ENCODE measurements around the gene PGAP3.

The PGAP3 gene

DNA sequence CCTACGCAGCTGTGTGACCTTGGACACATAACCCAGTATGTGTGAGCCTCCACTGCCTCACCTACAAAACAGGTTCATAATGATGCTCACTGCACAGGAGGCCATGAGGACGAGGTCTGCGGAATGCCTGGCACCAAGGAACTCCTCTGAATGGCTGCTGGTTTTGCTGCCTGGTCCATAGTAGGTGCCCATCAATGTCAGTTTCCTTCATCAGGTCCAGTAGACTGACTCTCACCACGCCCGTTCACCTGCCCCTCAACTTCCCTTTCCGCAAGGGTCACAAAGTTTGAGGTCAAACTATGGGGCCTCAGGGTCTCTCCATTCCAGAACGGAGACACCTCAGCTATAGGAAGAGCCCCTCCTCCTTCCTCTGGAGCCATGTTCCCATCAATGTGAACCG is 10.8 kb downstream of the PGAP3 start:
- no peak overlapping the region for H3K4me2 ChIP-seq (ENCODE audit: low read length)
- no peak overlapping the region for H3K9ac ChIP-seq (ENCODE audit: low read length)
- no peaks in the 10 kb centered on the region for H3K9me3 ChIP-seq (ENCODE audit: low read length)
- H3K27me3 ChIP-seq (ENCODE audit: insufficient read depth, low read length), result no peaks in the 10 kb centered on the region; the same call in 1 of the 2 replicates
- H3K27ac ChIP-seq (ENCODE audit: low read depth, low read length, poor library complexity, severe bottlenecking), result no peak overlapping the region
- H3K4me3 ChIP-seq (ENCODE audit: low read depth, low read length, poor library complexity, severe bottlenecking), result no peak overlapping the region
- H2AFZ ChIP-seq (ENCODE audit: low read length), result no peak overlapping the region
- no peaks in the 10 kb centered on the region for H3K9me2 ChIP-seq (ENCODE audit: low read depth, low read length)
- no peaks in the 10 kb centered on the region for H3F3A ChIP-seq (ENCODE audit: insufficient read depth, low read length)
- H3K36me3 ChIP-seq (ENCODE audit: insufficient read depth, low read length), result no peaks in the 10 kb centered on the region
- no peaks in the 10 kb centered on the region for H3K79me2 ChIP-seq (ENCODE audit: insufficient read depth, low read length)
- peaks cover 11% of the 10 kb centered on the region for H3K4me1 ChIP-seq (ENCODE audit: insufficient read depth, low read length, severe bottlenecking)
- H4K20me1 ChIP-seq (ENCODE audit: insufficient read depth, low read length), result no peaks in the 10 kb centered on the region
- TF ChIP-seq CTCF (IDR thresholded peaks at IDR 0.05; ENCODE audit: low read length), result no peak
- TF ChIP-seq EZH2 (IDR thresholded peaks at IDR 0.05; ENCODE audit: borderline replicate concordance, low read length), result no peak

GRCh38 chr17:39676198-39676819 is 11.5 kb downstream of the PGAP3 start:
- peaks cover 15% of the 10 kb centered on the region for H3K4me1 ChIP-seq (ENCODE audit: insufficient read depth, low read length, severe bottlenecking)

DNA sequence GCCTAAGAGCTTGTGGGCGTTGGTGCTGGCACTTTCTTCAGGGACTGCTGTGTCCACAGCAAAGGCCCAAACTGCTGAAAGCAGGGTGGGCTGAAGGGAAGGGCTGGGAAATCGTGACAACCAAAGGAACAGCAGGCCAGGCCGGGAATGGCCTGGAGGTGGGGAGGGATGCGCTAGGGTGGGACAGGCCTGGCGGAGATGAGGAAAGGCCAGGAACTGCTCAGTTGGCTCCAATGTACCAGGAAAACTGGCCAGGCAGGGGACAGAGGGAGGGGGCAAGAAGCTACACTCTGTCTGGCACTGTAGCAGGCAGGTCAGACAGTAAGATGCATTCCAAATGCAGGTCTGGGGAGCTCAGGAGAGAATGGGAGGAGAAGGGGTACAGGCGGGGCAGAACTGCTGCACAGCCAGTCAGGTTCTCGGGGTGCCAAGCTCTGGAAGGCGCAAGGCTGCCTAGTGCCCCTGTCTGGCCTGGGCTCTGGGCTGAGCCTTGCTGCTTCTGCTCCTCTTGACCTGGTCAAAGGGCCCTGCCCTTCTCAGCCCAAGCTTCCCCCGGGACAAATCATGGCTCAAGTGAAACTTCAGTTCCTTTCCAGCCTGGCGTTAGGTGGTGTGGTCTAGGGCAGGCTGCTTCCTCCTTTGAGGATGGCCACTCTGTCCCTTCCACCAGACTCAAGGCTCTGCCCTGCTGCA is 12.3 kb downstream of the PGAP3 start:
- H3K27ac ChIP-seq (ENCODE audit: low read depth, low read length, poor library complexity, severe bottlenecking), result no peak overlapping the region
- peaks cover 15% of the 10 kb centered on the region for H3K4me1 ChIP-seq (ENCODE audit: insufficient read depth, low read length, severe bottlenecking)
- no peak overlapping the region for H3K4me2 ChIP-seq (ENCODE audit: low read length)
- no peaks in the 10 kb centered on the region for H3F3A ChIP-seq (ENCODE audit: insufficient read depth, low read length)
- no peak overlapping the region for H3K9ac ChIP-seq (ENCODE audit: low read length)
- H3K4me3 ChIP-seq (ENCODE audit: low read depth, low read length, poor library complexity, severe bottlenecking), result no peak overlapping the region
- no peaks in the 10 kb centered on the region for H4K20me1 ChIP-seq (ENCODE audit: insufficient read depth, low read length)
- H3K9me3 ChIP-seq (ENCODE audit: low read length), result no peaks in the 10 kb centered on the region
- H3K36me3 ChIP-seq (ENCODE audit: insufficient read depth, low read length), result no peaks in the 10 kb centered on the region
- no peaks in the 10 kb centered on the region; the same call in 1 of the 2 replicates for H3K27me3 ChIP-seq (ENCODE audit: insufficient read depth, low read length)
- TF ChIP-seq EZH2 (IDR thresholded peaks at IDR 0.05; ENCODE audit: borderline replicate concordance, low read length) (no peak), CTCF (IDR thresholded peaks at IDR 0.05; ENCODE audit: low read length) (no peak)
- no peaks in the 10 kb centered on the region for H3K9me2 ChIP-seq (ENCODE audit: low read depth, low read length)
- H2AFZ ChIP-seq (ENCODE audit: low read length), result no peak overlapping the region
- no peaks in the 10 kb centered on the region for H3K79me2 ChIP-seq (ENCODE audit: insufficient read depth, low read length)

More at GRCh38 chr17:39676198-39676819, 11.5 kb downstream of the PGAP3 start:
- H3F3A ChIP-seq (ENCODE audit: insufficient read depth, low read length), result no peaks in the 10 kb centered on the region
- H2AFZ ChIP-seq (ENCODE audit: low read length), result no peak overlapping the region
- no peaks in the 10 kb centered on the region; the same call in 1 of the 2 replicates for H3K27me3 ChIP-seq (ENCODE audit: insufficient read depth, low read length)
- H3K36me3 ChIP-seq (ENCODE audit: insufficient read depth, low read length), result no peaks in the 10 kb centered on the region
- TF ChIP-seq CTCF (IDR thresholded peaks at IDR 0.05; ENCODE audit: low read length), result no peak
- TF ChIP-seq EZH2 (IDR thresholded peaks at IDR 0.05; ENCODE audit: borderline replicate concordance, low read length), result no peak
- H4K20me1 ChIP-seq (ENCODE audit: insufficient read depth, low read length), result no peaks in the 10 kb centered on the region
- no peak overlapping the region for H3K4me3 ChIP-seq (ENCODE audit: low read depth, low read length, poor library complexity, severe bottlenecking)
- no peaks in the 10 kb centered on the region for H3K79me2 ChIP-seq (ENCODE audit: insufficient read depth, low read length)
- H3K9ac ChIP-seq (ENCODE audit: low read length), result no peak overlapping the region
- no peak overlapping the region for H3K27ac ChIP-seq (ENCODE audit: low read depth, low read length, poor library complexity, severe bottlenecking)
- no peak overlapping the region for H3K4me2 ChIP-seq (ENCODE audit: low read length)
- no peaks in the 10 kb centered on the region for H3K9me2 ChIP-seq (ENCODE audit: low read depth, low read length)
- H3K9me3 ChIP-seq (ENCODE audit: low read length), result no peaks in the 10 kb centered on the region
